ENCODE data around the gene BICC1. TPM values are rescaled to one million over a fixed set of nuclear protein-coding genes. Genes with fewer than 3 reads are reported as not detected.

BICC1 gene
- total and polyA plus RNA-seq, 2 of the 8 experiments (the other 6 are each of a cell fraction or from before 2014, with no cell fraction given), result 0.20 to 0.73 TPM

GRCh38 chr10:58691528-58691927 is 178.9 kb downstream of the BICC1 start:
- Histone ChIP-seq H3K14ac (ENCODE audit: insufficient read length) (no peak overlapping the region), H2AK5ac (ENCODE audit: low read depth, low read length) (no peak overlapping the region), H3K4me3 (ENCODE audit: extremely low read depth in 1 of 4, insufficient read depth in 2 of 4, low read depth in 3 of 4, low read length in 4 of 4) (no peak overlapping the region), H2BK20ac (ENCODE audit: low read length) (no peak overlapping the region), H2AFZ (ENCODE audit: low read length) (no peak overlapping the region), H3K79me1 (ENCODE audit: low read depth, low read length) (no peaks in the 10 kb centered on the region), H2BK12ac (ENCODE audit: low read depth, low read length) (no peak overlapping the region), H3K23ac (ENCODE audit: insufficient read length) (no peak overlapping the region), H3K18ac (ENCODE audit: extremely low read depth, low read length) (no peak overlapping the region), H3K56ac (replicated peaks; ENCODE audit: insufficient read length, low read depth, low read length) (no peak overlapping the region), H4K8ac (ENCODE audit: extremely low read depth, insufficient read depth, low read length) (no peak overlapping the region), H4K5ac (ENCODE audit: insufficient read length, low read depth, low read length) (no peak overlapping the region), H3K4me2 (ENCODE audit: insufficient read depth in 1 of 2, low read depth in 2 of 2, low read length in 2 of 2) (no peak overlapping the region), H4K91ac (replicated peaks; ENCODE audit: insufficient read length, low read length) (no peak overlapping the region), H2BK5ac (ENCODE audit: low read depth, low read length) (no peak overlapping the region), H3K27ac (ENCODE audit: low read depth, low read length) (no peak overlapping the region), H3K79me2 (ENCODE audit: control insufficient read depth in 1 of 2, insufficient read depth in 2 of 2, low read length in 2 of 2) (no peaks in the 10 kb centered on the region), H4K20me1 (replicated peaks in 1 of 2; ENCODE audit: control insufficient read depth in 1 of 2, insufficient read depth in 2 of 2, low read length in 2 of 2) (no peaks in the 10 kb centered on the region), H2BK120ac (replicated peaks; ENCODE audit: low read depth, low read length) (no peak overlapping the region), H3K36me3 (ENCODE audit: control insufficient read depth in 2 of 4, insufficient read depth in 4 of 4, low read length in 3 of 4) (no peaks in the 10 kb centered on the region), H3K9ac (replicated peaks in 1 of 4; ENCODE audit: extremely low read depth in 1 of 4, low read depth in 3 of 4, low read length in 3 of 4) (no peak overlapping the region), H3K4ac (replicated peaks; ENCODE audit: insufficient read length, low read depth, low read length) (no peak overlapping the region), H3K4me1 (replicated peaks in 1 of 4; ENCODE audit: control insufficient read depth in 3 of 4, insufficient read depth in 4 of 4, low read length in 3 of 4) (0 out of 7 replicates have a peak, but pooled peaks cover 0 to under 1% (median under 1%) of the 10 kb centered on the region in 4 experiments), H3K23me2 (ENCODE audit: low read depth, low read length) (no peaks in the 10 kb centered on the region), H3K9me3 (ENCODE audit: insufficient read depth in 2 of 2, low read depth in 1 of 2, low read length in 1 of 2) (peaks cover 6 to 13% of the 10 kb centered on the region in 2 experiments; a peak in 3 of 4 replicates), H3K27me3 (replicated peaks in 1 of 4; ENCODE audit: control insufficient read depth in 3 of 4, extremely low read depth in 1 of 4, insufficient read depth in 3 of 4, low read length in 3 of 4) (no peaks in the 10 kb centered on the region), H2BK15ac (ENCODE audit: low read length) (no peak overlapping the region)
- FAIRE-seq, result no peak
- 100% methylated on average over 2 of the region's 2 CpGs; no CpG with 5 or more reads in 1 of the 2 experiments for WGBS, 2 experiments (ENCODE audit: extremely low coverage in 1 of 2, insufficient coverage in 1 of 2, insufficient read length in 1 of 2, insufficient replicate concordance in 2 of 2, low coverage in 1 of 2, low lambda C conversion rate in 2 of 2, missing lambda C conversion rate in 1 of 2)
- ChIA-PET CTCF (ENCODE audit: partially characterized antibody) (no interaction called here), POLR2A (ENCODE audit: partially characterized antibody) (no interaction called here)
- no peak for DNase-seq (ENCODE audit: low read depth in 1 of 2, low spot score in 2 of 2)
- TF ChIP-seq MAFK (IDR thresholded peaks at IDR 0.05; ENCODE audit: low read depth, low read length) (no peak), SIN3A (conservative IDR thresholded peaks at IDR 0.05 in 1 of 2, IDR thresholded peaks at IDR 0.05 in 1 of 2; ENCODE audit: low read depth in 1 of 2, low read length in 2 of 2) (no peak), NRF1 (IDR thresholded peaks at IDR 0.05; ENCODE audit: low read depth, low read length) (no peak), POLR2AphosphoS5 (IDR thresholded peaks at IDR 0.05; ENCODE audit: low read depth, low read length) (no peak)
- TF ChIP-seq, protein P1, sequence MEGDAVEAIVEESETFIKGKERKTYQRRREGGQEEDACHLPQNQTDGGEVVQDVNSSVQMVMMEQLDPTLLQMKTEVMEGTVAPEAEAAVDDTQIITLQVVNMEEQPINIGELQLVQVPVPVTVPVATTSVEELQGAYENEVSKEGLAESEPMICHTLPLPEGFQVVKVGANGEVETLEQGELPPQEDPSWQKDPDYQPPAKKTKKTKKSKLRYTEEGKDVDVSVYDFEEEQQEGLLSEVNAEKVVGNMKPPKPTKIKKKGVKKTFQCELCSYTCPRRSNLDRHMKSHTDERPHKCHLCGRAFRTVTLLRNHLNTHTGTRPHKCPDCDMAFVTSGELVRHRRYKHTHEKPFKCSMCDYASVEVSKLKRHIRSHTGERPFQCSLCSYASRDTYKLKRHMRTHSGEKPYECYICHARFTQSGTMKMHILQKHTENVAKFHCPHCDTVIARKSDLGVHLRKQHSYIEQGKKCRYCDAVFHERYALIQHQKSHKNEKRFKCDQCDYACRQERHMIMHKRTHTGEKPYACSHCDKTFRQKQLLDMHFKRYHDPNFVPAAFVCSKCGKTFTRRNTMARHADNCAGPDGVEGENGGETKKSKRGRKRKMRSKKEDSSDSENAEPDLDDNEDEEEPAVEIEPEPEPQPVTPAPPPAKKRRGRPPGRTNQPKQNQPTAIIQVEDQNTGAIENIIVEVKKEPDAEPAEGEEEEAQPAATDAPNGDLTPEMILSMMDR (IDR thresholded peaks at IDR 0.05; ENCODE audit: control extremely low read depth in 1 of 3, insufficient read depth in 1 of 3, low read depth in 1 of 3, low read length in 3 of 3), result no peak
